GM12878 (cell line): ENCODE data around the gene LTN1. TPM values are rescaled to one million over a fixed set of nuclear protein-coding genes. Genes with fewer than 3 reads are reported as not detected.

Experiments used
- BACH1 ChIP-seq: fragments of 450-650 bp; IDR thresholded peaks from 2 replicates; pipeline ENCODE4 v1.6.1; 2017; ENCODE audit warnings: mild to moderate bottlenecking, borderline replicate concordance
- CHD2 ChIP-seq: IDR thresholded peaks from 2 replicates; pipeline ENCODE4 v1.6.1; 2011; ENCODE audit warnings: low read depth, low read length, improper control_type of control experiment, borderline replicate concordance
- EED ChIP-seq: sonication (generic); IDR thresholded peaks from 2 replicates; pipeline ENCODE4 v1.6.1; 2016; ENCODE audit warnings: antibody characterized with exemption, low read depth
- ELK1 ChIP-seq: IDR thresholded peaks from 2 replicates; pipeline ENCODE4 v1.6.1; 2012; ENCODE audit warnings: low read depth, low read length, improper control_type of control experiment
- IKZF2 ChIP-seq, 2 experiments: fragments of 450-650 bp; IDR thresholded peaks; 2 replicates each; pipeline ENCODE4 v1.6.1; 2017; ENCODE audit warnings: mild to moderate bottlenecking in 2 of 2, moderate library complexity in 2 of 2
- MAX ChIP-seq: IDR thresholded peaks from 2 replicates; pipeline ENCODE4 v1.6.1; 2012; ENCODE audit warnings: low read depth, low read length, improper control_type of control experiment
- MXI1 ChIP-seq: fragments of 150-350 bp; IDR thresholded peaks from 2 replicates; pipeline ENCODE4 v1.6.1; 2011; ENCODE audit warnings: low read depth, mild to moderate bottlenecking, inconsistent platforms, low read length, improper control_type of control experiment
- NFYB ChIP-seq: IDR thresholded peaks from 2 replicates; pipeline ENCODE4 v1.6.1; 2011; ENCODE audit warnings: low read depth, mild to moderate bottlenecking, low read length, improper control_type of control experiment, moderate library complexity; ENCODE audit not compliant: insufficient read depth
- NR2C2 ChIP-seq: IDR thresholded peaks from 2 replicates; pipeline ENCODE4 v1.6.1; 2011; ENCODE audit warnings: borderline replicate concordance, low read depth; ENCODE audit not compliant: control insufficient read depth, insufficient read length
- PBX3 ChIP-seq: IDR thresholded peaks from 2 replicates; pipeline ENCODE4 v1.6.1; 2011; ENCODE audit warnings: mild to moderate bottlenecking, low read depth, low read length, moderate library complexity; ENCODE audit not compliant: insufficient replicate concordance
- PML ChIP-seq: IDR thresholded peaks from 2 replicates; pipeline ENCODE4 v1.6.1; 2012; ENCODE audit warnings: low read length, inconsistent platforms
- RBBP5 ChIP-seq: fragments of 200-600 bp; sonication (generic); conservative IDR thresholded peaks from 2 replicates; pipeline ENCODE4 v1.6.1; 2016
- RELB ChIP-seq: fragments of 450-650 bp; IDR thresholded peaks from 2 replicates; pipeline ENCODE4 v1.6.1; 2017; ENCODE audit warnings: low read depth, mild to moderate bottlenecking, moderate library complexity
- SMC3 ChIP-seq: IDR thresholded peaks from 2 replicates; pipeline ENCODE4 v1.6.1; 2011; ENCODE audit warnings: low read length, improper control_type of control experiment, borderline replicate concordance
- YY1 ChIP-seq: IDR thresholded peaks from 2 replicates; pipeline ENCODE4 v1.6.1; 2011; ENCODE audit warnings: low read depth, mild to moderate bottlenecking, low read length
- ZZZ3 ChIP-seq: IDR thresholded peaks from 2 replicates; pipeline ENCODE4 v1.6.1; 2011; ENCODE audit warnings: low read depth; ENCODE audit not compliant: control insufficient read depth, insufficient read length
- polyA plus RNA-seq, 11 experiments: library from polyadenylated mRNA; depleted of rRNA in 4 of 11; unstranded in 6 of 11; stranded (reverse) in 5 of 11; fragments of >200 nt; fragmentation: Nextera tagmentation in 4 of 11; fragmentation: Illumina TruSeq in 1 of 11; extraction: Ambion mirVana in 4 of 11; extraction: Trizol in 1 of 11; gene quantifications; 1 replicate in 1 of 11; 2 replicates in 10 of 11; pipeline versions ENCODE4 v1.2.1 to v1.2.3, GENCODE V29; 2011 to 2016; ENCODE audit warnings: inconsistent platforms in 2 of 11, missing spikeins in 2 of 11, low read depth in 1 of 11
- total RNA-seq, 4 experiments: library from RNA; depleted of rRNA in 3 of 4; stranded (reverse); fragments of >200 nt in 3 of 4; fragmentation: Illumina TruSeq in 1 of 4; extraction: Trizol in 1 of 4; gene quantifications; 2 replicates each; pipeline versions ENCODE4 v1.2.1 to v1.2.3, GENCODE V29; 2013 to 2021
- TF ChIP-seq, protein P1 (sequence below): IDR thresholded peaks from 2 replicates; pipeline ENCODE4 v1.6.1; 2012; ENCODE audit warnings: improper control_type of control experiment, low read depth, low read length; ENCODE audit not compliant: insufficient replicate concordance
- TF ChIP-seq, protein P2 (sequence below): fragments of 450-650 bp; IDR thresholded peaks from 2 replicates; pipeline ENCODE4 v1.6.1; 2016; ENCODE audit warnings: mild to moderate bottlenecking

LTN1 gene
- total and polyA plus RNA-seq, 10 of the 15 experiments (the other 5 are each of a cell fraction or from before 2014, with no cell fraction given), result 3.5 to 17.3 (median 12.3) TPM

DNA sequence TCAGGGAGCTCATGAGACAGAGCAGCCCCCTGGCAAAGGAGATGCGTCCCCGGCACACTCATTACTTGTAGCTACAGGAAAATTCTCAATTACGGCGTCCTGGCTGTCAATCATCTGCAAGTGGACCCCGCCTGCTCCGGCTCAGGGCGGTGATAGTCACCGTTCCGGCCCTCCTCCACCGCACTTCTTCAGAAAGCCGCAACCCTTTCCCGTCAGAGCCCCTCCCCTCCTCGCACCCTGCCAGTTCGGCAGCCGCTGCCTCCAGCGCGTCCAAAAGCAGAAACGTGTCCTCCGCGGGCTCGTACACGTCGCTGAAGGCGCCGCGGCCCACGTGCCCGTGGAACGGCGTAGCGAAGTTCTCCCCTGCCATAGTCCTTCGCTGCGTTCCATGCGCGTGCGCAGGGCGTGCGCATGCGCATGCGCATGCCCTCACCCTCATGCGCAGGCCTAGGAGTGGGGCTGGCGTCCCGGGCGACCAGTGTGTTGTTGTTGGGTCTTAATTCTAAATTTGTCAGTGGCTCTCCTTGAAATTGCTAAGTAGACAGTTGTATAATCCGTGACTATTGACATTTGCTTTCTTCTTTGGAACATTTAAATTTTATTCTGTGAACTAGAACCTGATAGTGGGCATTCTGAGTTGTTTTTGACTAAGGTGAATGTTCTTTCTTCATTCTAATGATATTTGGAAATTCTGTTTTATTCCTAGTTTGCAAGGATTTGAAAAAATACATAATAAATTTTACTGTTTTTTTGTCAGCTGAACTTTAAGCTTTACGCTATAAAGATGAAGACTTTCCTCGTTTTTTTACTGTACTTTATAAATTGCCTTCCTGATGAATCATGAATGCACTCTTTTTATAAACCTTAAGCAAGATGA lies 107.5 kb downstream of the LTN1 start (continued):
- peak; percentile 84 for TF ChIP-seq MXI1
- peak; percentile 76 for TF ChIP-seq YY1
- no peak for TF ChIP-seq SMC3
- TF ChIP-seq, protein P1, sequence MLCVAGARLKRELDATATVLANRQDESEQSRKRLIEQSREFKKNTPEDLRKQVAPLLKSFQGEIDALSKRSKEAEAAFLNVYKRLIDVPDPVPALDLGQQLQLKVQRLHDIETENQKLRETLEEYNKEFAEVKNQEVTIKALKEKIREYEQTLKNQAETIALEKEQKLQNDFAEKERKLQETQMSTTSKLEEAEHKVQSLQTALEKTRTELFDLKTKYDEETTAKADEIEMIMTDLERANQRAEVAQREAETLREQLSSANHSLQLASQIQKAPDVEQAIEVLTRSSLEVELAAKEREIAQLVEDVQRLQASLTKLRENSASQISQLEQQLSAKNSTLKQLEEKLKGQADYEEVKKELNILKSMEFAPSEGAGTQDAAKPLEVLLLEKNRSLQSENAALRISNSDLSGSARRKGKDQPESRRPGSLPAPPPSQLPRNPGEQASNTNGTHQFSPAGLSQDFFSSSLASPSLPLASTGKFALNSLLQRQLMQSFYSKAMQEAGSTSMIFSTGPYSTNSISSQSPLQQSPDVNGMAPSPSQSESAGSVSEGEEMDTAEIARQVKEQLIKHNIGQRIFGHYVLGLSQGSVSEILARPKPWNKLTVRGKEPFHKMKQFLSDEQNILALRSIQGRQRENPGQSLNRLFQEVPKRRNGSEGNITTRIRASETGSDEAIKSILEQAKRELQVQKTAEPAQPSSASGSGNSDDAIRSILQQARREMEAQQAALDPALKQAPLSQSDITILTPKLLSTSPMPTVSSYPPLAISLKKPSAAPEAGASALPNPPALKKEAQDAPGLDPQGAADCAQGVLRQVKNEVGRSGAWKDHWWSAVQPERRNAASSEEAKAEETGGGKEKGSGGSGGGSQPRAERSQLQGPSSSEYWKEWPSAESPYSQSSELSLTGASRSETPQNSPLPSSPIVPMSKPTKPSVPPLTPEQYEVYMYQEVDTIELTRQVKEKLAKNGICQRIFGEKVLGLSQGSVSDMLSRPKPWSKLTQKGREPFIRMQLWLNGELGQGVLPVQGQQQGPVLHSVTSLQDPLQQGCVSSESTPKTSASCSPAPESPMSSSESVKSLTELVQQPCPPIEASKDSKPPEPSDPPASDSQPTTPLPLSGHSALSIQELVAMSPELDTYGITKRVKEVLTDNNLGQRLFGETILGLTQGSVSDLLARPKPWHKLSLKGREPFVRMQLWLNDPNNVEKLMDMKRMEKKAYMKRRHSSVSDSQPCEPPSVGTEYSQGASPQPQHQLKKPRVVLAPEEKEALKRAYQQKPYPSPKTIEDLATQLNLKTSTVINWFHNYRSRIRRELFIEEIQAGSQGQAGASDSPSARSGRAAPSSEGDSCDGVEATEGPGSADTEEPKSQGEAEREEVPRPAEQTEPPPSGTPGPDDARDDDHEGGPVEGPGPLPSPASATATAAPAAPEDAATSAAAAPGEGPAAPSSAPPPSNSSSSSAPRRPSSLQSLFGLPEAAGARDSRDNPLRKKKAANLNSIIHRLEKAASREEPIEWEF, result no peak
- TF ChIP-seq ELK1, result 0 out of 2 replicates have a peak, but pooled peaks have one; percentile 21
- no peak for TF ChIP-seq NR2C2
- 0 out of 2 replicates have a peak, but pooled peaks have one; percentile 55 for TF ChIP-seq CHD2
- no peak for TF ChIP-seq ZZZ3
- peak; percentile 16; the same call in 1 of the 2 replicates for TF ChIP-seq RELB
- peak; percentile 100 for TF ChIP-seq MAX
- TF ChIP-seq PBX3, result peak; percentile 95
- peak; percentile 60; the same call in 1 of the 2 replicates for TF ChIP-seq PML
- no peak for TF ChIP-seq IKZF2 (IDR thresholded peaks at IDR 0.05)
- peak; percentile 19; the same call in 1 of the 2 replicates for TF ChIP-seq EED
- TF ChIP-seq, protein P2, sequence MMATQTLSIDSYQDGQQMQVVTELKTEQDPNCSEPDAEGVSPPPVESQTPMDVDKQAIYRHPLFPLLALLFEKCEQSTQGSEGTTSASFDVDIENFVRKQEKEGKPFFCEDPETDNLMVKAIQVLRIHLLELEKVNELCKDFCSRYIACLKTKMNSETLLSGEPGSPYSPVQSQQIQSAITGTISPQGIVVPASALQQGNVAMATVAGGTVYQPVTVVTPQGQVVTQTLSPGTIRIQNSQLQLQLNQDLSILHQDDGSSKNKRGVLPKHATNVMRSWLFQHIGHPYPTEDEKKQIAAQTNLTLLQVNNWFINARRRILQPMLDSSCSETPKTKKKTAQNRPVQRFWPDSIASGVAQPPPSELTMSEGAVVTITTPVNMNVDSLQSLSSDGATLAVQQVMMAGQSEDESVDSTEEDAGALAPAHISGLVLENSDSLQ, result peak; percentile 98
- peak; percentile 19; the same call in 1 of the 2 replicates for TF ChIP-seq NFYB
- TF ChIP-seq BACH1, result peak; percentile 72; the same call in 1 of the 2 replicates
- TF ChIP-seq RBBP5, result no peak
